ENCODE data around the gene TESK1. TPM values are rescaled to one million over a fixed set of nuclear protein-coding genes. Genes with fewer than 3 reads are reported as not detected.

Gene TESK1
- polyA plus RNA-seq, 3 donors, result 2.9 to 38.3 (median 2.9) TPM

- Histone ChIP-seq H3K4me3 (replicated peaks in 1 of 3; ENCODE audit: low read depth in 2 of 3, low read length in 3 of 3) (no peak overlapping the region), H2AFZ (ENCODE audit: insufficient read depth, low read depth, low read length, poor library complexity, severe bottlenecking) (no peak overlapping the region), H3K4me1 (ENCODE audit: control insufficient read depth in 1 of 2, insufficient read depth in 2 of 2, low read length in 2 of 2) (peaks cover 42 to 58% of the 10 kb centered on the region in 2 donors), H3K9me3 (replicated peaks in 1 of 2; ENCODE audit: control insufficient read depth in 1 of 2, insufficient read depth in 1 of 2, low read length in 2 of 2) (no peaks in the 10 kb centered on the region), H4K20me1 (ENCODE audit: insufficient read depth, low read length) (no peaks in the 10 kb centered on the region), H3K79me2 (ENCODE audit: insufficient read depth, low read length) (no peaks in the 10 kb centered on the region), H3K9ac (ENCODE audit: insufficient read depth, low read length, poor library complexity, severe bottlenecking) (no peak overlapping the region), H3K4me2 (replicated peaks; ENCODE audit: extremely low read depth, low read length, poor library complexity, severe bottlenecking) (no peak overlapping the region), H3K27ac (ENCODE audit: low read depth in 1 of 2, low read length in 2 of 2) (no peak overlapping the region), H3K36me3 (replicated peaks in 1 of 2; ENCODE audit: control insufficient read depth in 1 of 2, insufficient read depth in 2 of 2, low read length in 2 of 2) (no peaks in the 10 kb centered on the region), H3K27me3 (ENCODE audit: control insufficient read depth in 2 of 2, insufficient read depth in 2 of 2, low read length in 2 of 2) (no peaks in the 10 kb centered on the region)
- DNase-seq, result peak in 2 of 3 donors; percentile 65 to 70
- intact Hi-C loops (cut with micrococcal nuclease), result no loop called here
- no peaks in the 10 kb centered on the region for H3K36me3 Mint-ChIP-seq
- peak overlapping the region in 3 of 7 donors; percentile 32 to 80 (median 45) for H3K27ac Mint-ChIP-seq
- H3K27me3 Mint-ChIP-seq (ENCODE audit: low read depth in 3 of 3), result peaks cover 0 to 7% (median 3%) of the 10 kb centered on the region in 3 donors
- H3K9me3 Mint-ChIP-seq, result peaks cover 0 to 1% (median 0%) of the 10 kb centered on the region in 7 donors
- no peak overlapping the region for H3K4me3 Mint-ChIP-seq
- TF ChIP-seq CTCF (IDR thresholded peaks at IDR 0.05), result no peak
- peaks cover 42% of the 10 kb centered on the region for H3K4me1 Mint-ChIP-seq
- 93% methylated on average over 3 of the region's 7 CpGs for WGBS (ENCODE audit: insufficient coverage)
Observed at GRCh38 chr9:35651956-35652828, 47.1 kb downstream of the TESK1 start.

- 98% methylated on average over 5 of the region's 8 CpGs for WGBS (ENCODE audit: insufficient coverage)
- Histone ChIP-seq H3K79me2 (ENCODE audit: insufficient read depth, low read length) (no peaks in the 10 kb centered on the region), H3K9me3 (replicated peaks in 1 of 2; ENCODE audit: control insufficient read depth in 1 of 2, insufficient read depth in 1 of 2, low read length in 2 of 2) (no peaks in the 10 kb centered on the region), H3K36me3 (replicated peaks in 1 of 2; ENCODE audit: control insufficient read depth in 1 of 2, insufficient read depth in 2 of 2, low read length in 2 of 2) (no peaks in the 10 kb centered on the region), H4K20me1 (ENCODE audit: insufficient read depth, low read length) (no peaks in the 10 kb centered on the region), H3K27me3 (ENCODE audit: control insufficient read depth in 2 of 2, insufficient read depth in 2 of 2, low read length in 2 of 2) (no peaks in the 10 kb centered on the region), H3K4me1 (ENCODE audit: control insufficient read depth in 1 of 2, insufficient read depth in 2 of 2, low read length in 2 of 2) (peaks cover 42 to 58% of the 10 kb centered on the region in 2 donors), H3K9ac (ENCODE audit: insufficient read depth, low read length, poor library complexity, severe bottlenecking) (no peak overlapping the region), H3K4me3 (replicated peaks in 1 of 3; ENCODE audit: low read depth in 2 of 3, low read length in 3 of 3) (no peak overlapping the region), H3K4me2 (replicated peaks; ENCODE audit: extremely low read depth, low read length, poor library complexity, severe bottlenecking) (no peak overlapping the region), H2AFZ (ENCODE audit: insufficient read depth, low read depth, low read length, poor library complexity, severe bottlenecking) (no peak overlapping the region), H3K27ac (ENCODE audit: low read depth in 1 of 2, low read length in 2 of 2) (no peak overlapping the region)
- Mint-ChIP-seq H3K27me3 (ENCODE audit: low read depth in 3 of 3) (peaks cover 0 to 6% (median 4%) of the 10 kb centered on the region in 3 donors), H3K27ac (peak overlapping the region in 4 of 7 donors; percentile 52 to 76 (median 54)), H3K9me3 (no peaks in the 10 kb centered on the region), H3K4me3 (no peak overlapping the region), H3K36me3 (no peaks in the 10 kb centered on the region), H3K4me1 (peaks cover 41% of the 10 kb centered on the region)
- no peak for TF ChIP-seq CTCF (IDR thresholded peaks at IDR 0.05)
- DNase-seq, result no peak
- intact Hi-C loops (cut with micrococcal nuclease), result no loop called here
Observed at GRCh38 chr9:35652829-35653209, 47.8 kb downstream of the TESK1 start.
